ENCODE measurements around the gene SNAP47.

Gene SNAP47

DNA sequence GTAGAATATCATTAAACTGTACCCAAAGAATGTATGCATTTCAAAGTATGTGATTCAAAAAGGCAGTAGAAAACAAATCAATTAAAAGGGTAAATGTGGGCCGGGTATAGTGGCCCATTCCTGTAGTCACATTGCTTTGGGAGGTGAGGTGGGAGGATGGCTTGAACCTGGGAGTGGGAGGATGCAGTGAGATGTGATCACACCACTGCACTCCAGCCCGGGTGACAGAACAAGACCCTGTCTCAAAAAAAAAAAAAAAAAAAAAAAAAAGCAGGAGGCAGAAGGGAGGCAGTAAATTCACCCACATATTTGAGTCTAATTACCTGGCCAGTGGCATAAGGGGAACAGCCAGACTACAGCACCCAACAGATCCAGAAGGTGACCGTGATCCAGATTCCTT, 62.4 kb downstream of the SNAP47 start:
- no peak overlapping the region for H3K4me3 ChIP-seq (ENCODE audit: low read depth, low read length)
- TF ChIP-seq CTCF (IDR thresholded peaks at IDR 0.05; ENCODE audit: insufficient read depth, low read depth, low read length, missing control alignments): no peak
- no peak for DNase-seq (ENCODE audit: low read depth)

DNA sequence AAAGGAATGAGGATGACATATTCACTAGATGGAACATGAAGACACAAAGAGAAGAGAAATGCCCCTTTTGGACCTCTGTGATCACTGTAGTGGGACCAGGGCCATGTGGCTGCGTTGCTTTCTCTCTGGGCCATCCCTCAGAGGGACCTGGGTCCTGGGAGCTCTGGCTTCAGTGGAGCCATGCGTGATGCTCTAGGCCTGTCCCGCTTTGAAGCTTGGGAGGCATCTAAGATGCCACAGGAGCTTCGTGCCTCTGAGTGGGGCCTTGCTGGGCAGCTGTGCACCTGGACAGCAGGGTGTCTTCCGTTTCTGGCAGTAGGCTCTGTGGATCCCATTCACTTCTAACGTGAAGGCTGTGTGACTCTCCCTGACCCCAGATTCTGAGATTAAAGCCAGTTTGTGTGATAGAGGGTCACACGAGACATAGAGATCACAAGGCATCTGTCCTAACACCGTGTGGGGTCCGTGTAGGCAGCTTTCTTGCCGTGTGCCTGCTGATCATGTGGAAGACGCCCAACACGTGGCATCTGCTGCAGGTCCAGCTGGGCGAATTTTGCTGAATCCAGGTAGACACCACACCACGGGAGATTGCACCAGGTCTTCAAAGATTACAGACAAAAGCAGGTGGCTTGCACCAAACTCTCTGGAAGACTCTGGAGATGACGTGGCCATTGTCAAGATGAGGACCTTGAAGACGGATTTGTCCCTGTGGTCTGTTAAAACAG, 63.0 kb downstream of the SNAP47 start:
- DNase-seq (ENCODE audit: low read depth): no peak
- H3K4me3 ChIP-seq (ENCODE audit: low read depth, low read length): no peak overlapping the region
- TF ChIP-seq CTCF (IDR thresholded peaks at IDR 0.05; ENCODE audit: insufficient read depth, low read depth, low read length, missing control alignments): no peak

GRCh38 chr1:227799756-227800155, 64.5 kb downstream of the SNAP47 start:
- TF ChIP-seq CTCF (IDR thresholded peaks at IDR 0.05; ENCODE audit: insufficient read depth, low read depth, low read length, missing control alignments): no peak
- H3K4me3 ChIP-seq (ENCODE audit: low read depth, low read length): no peak overlapping the region

GRCh38 chr1:227803933-227804332, 68.7 kb downstream of the SNAP47 start:
- no peak for DNase-seq (ENCODE audit: low read depth)
- H3K4me3 ChIP-seq (ENCODE audit: low read depth, low read length): no peak overlapping the region

More at GRCh38 chr1:227799756-227800155, 64.5 kb downstream of the SNAP47 start:
- DNase-seq (ENCODE audit: low read depth): no peak

DNA sequence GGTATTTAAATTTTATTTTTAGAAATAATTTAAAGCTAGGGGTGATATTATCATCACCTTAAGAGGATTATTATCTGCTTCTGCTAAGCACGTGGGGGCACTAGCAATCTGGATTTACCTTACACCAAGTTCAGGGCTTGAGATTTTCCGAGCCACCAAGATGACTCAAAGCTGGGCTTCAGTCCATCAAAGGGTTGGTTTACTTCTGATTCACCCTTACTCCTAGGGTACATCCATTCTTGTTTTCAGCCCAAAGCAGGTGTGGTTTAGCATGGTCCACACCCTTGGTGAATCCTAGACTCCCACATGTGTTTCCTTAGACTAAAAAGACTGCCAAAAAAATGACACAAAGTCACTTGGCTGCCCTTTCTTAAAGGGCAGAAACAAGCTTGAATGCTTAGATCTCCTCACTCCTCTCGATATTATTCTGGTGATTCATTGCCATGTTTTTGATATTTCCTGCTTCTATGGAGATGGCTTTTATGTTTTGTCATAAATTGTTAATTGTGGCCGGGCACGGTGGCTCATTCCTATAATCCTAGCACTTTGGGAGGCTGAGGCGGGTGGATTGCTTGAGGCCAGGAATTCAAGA, 70.5 kb downstream of the SNAP47 start:
- DNase-seq (ENCODE audit: low read depth): no peak
- H3K4me3 ChIP-seq (ENCODE audit: low read depth, low read length): no peak overlapping the region
- TF ChIP-seq CTCF (IDR thresholded peaks at IDR 0.05; ENCODE audit: insufficient read depth, low read depth, low read length, missing control alignments): no peak

More at GRCh38 chr1:227803933-227804332, 68.7 kb downstream of the SNAP47 start:
- no peak for TF ChIP-seq CTCF (IDR thresholded peaks at IDR 0.05; ENCODE audit: insufficient read depth, low read depth, low read length, missing control alignments)

GRCh38 chr1:227808566-227808965, 73.3 kb downstream of the SNAP47 start:
- no peak overlapping the region for H3K4me3 ChIP-seq (ENCODE audit: low read depth, low read length)
- TF ChIP-seq CTCF (IDR thresholded peaks at IDR 0.05; ENCODE audit: insufficient read depth, low read depth, low read length, missing control alignments): no peak
- DNase-seq (ENCODE audit: low read depth): no peak
